ENCODE data around the gene SNAP25.

Gene SNAP25

DNA sequence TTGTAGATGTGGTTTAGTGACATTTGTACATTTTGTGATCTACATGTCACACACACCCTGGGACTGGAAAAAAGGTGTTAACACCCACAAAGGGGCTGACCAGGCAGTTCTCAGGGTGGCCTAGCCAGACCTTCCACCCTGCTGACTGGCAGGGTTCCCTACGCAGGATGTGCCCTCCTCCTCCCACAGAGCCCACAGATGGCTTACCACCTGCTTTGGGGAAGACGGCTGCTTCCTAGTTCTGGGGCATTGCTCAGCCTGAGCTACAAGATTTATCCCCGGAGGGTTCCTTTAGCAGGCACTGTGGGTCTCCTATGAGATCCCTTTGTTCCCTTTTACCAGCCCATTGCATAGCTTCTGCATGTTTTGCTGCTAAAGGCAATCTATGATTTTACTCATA lies 35.1 kb downstream of the SNAP25 start:
- no peak overlapping the region for H3K4me3 Mint-ChIP-seq
- H3K9me3 Mint-ChIP-seq: no peaks in the 10 kb centered on the region
- H3K27ac Mint-ChIP-seq (ENCODE audit: low read depth): no peak overlapping the region
- no peaks in the 10 kb centered on the region for H3K4me1 Mint-ChIP-seq
- ATAC-seq (replicated peaks; ENCODE audit: extremely low read depth, poor library complexity, severe bottlenecking) (no peak), DNase-seq (ENCODE audit: low spot score in 2 of 2) (no peak)
- peaks cover 2% of the 10 kb centered on the region for H3K36me3 Mint-ChIP-seq (ENCODE audit: insufficient read depth)
- H3K27me3 Mint-ChIP-seq: peaks cover 40% of the 10 kb centered on the region

DNA sequence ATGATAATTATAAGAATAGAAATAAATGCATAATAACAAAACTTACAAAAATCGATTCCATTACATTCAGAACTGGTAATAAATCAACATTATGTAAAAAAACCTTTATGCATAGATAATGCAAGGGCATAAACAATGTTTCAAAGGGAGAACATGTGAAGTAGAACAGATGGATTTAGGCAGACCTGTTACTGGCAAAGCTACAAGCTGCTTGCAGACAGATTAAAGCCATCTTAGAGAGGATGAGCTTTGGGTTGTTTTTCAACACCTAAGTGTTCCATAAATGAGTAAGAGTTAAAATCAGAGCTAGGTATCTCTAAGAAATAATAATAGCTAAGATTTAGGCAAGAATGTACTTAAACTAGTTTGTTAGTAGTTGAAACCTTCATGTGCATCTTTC lies 37.2 kb downstream of the SNAP25 start:
- H3K4me1 Mint-ChIP-seq: no peaks in the 10 kb centered on the region
- no peak overlapping the region for H3K27ac Mint-ChIP-seq (ENCODE audit: low read depth)

DNA sequence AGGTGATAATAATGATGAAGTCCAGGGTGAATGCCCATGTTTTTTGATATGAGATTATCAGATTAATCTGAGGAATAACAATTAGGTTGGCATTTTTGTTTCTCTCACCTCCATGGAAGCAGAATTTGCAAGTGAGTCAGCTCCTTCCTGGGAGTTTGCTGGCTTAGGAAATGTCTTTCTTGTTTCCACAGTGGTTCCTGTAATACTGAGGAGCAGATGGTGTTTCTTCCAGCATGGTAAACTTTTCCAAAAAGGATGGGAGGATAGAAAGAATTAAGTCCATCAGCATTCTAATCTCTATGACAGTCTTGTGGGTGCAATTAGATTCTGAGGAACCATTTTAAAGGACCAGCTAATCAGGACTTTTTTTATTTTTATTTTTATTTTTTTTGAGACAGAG lies 40.5 kb downstream of the SNAP25 start:
- H3K4me1 Mint-ChIP-seq: no peaks in the 10 kb centered on the region
- peaks cover 37% of the 10 kb centered on the region for H3K27me3 Mint-ChIP-seq
- no peak overlapping the region for H3K27ac Mint-ChIP-seq (ENCODE audit: low read depth)
- H3K4me3 Mint-ChIP-seq: no peak overlapping the region
- no peak for DNase-seq (ENCODE audit: low spot score in 2 of 2)
- H3K9me3 Mint-ChIP-seq: no peaks in the 10 kb centered on the region
- ATAC-seq (replicated peaks; ENCODE audit: extremely low read depth, poor library complexity, severe bottlenecking): no peak
- peaks cover 2% of the 10 kb centered on the region for H3K36me3 Mint-ChIP-seq (ENCODE audit: insufficient read depth)

More for the DNA sequence above, 37.2 kb downstream of the SNAP25 start:
- H3K9me3 Mint-ChIP-seq: no peaks in the 10 kb centered on the region
- peaks cover 2% of the 10 kb centered on the region for H3K36me3 Mint-ChIP-seq (ENCODE audit: insufficient read depth)
- peaks cover 41% of the 10 kb centered on the region for H3K27me3 Mint-ChIP-seq
- DNase-seq (ENCODE audit: low spot score in 2 of 2) (no peak), ATAC-seq (replicated peaks; ENCODE audit: extremely low read depth, poor library complexity, severe bottlenecking) (no peak)
- H3K4me3 Mint-ChIP-seq: no peak overlapping the region

DNA sequence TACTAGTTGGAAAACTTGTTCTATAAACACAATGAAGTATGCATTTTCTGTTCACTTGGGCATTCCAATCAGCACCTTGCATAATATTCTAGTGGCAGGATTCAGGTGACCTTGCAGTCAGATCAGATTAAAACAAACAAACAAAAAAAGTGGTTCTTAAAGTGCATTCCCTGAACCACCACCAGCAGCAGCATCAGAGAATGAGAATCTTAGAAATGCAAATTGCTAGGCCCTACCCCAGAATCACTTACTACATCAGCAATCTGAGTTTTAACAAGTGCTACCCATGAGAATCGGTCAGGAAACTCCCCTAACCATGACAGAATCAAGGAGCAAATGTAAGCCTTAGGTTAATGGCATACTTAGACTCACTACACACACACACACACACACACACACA lies 41.7 kb downstream of the SNAP25 start:
- H3K4me1 Mint-ChIP-seq: no peaks in the 10 kb centered on the region
- DNase-seq (ENCODE audit: low spot score in 2 of 2) (no peak), ATAC-seq (replicated peaks; ENCODE audit: extremely low read depth, poor library complexity, severe bottlenecking) (no peak)
- H3K27me3 Mint-ChIP-seq: peaks cover 26% of the 10 kb centered on the region
- no peak overlapping the region for H3K27ac Mint-ChIP-seq (ENCODE audit: low read depth)
- no peaks in the 10 kb centered on the region for H3K9me3 Mint-ChIP-seq
- H3K36me3 Mint-ChIP-seq (ENCODE audit: insufficient read depth): no peaks in the 10 kb centered on the region
- H3K4me3 Mint-ChIP-seq: no peak overlapping the region

DNA sequence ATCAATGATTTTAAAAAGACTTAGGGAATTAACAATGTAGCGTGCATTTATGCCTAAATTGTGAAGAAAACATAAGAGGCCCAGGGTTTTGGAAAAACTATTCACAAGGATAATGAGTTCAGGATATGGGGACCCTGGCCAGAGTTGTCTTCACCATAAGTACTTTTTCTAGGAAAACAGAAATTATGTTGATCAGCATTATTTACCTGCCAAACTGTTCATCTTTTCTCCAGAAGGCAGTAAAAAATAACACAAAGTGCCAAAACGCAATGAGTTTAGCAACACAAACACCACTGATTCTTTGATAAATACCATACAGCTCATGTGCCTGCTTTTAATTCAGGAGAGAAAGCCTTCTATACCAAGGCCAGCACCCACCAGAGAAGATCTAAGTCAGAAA lies 43.1 kb downstream of the SNAP25 start:
- ATAC-seq (replicated peaks; ENCODE audit: extremely low read depth, poor library complexity, severe bottlenecking) (no peak), DNase-seq (ENCODE audit: low spot score in 2 of 2) (no peak)
- H3K27me3 Mint-ChIP-seq: peaks cover 13% of the 10 kb centered on the region
- H3K9me3 Mint-ChIP-seq: no peaks in the 10 kb centered on the region
- H3K36me3 Mint-ChIP-seq (ENCODE audit: insufficient read depth): no peaks in the 10 kb centered on the region
- no peaks in the 10 kb centered on the region for H3K4me1 Mint-ChIP-seq
- H3K27ac Mint-ChIP-seq (ENCODE audit: low read depth): no peak overlapping the region
- H3K4me3 Mint-ChIP-seq: no peak overlapping the region

DNA sequence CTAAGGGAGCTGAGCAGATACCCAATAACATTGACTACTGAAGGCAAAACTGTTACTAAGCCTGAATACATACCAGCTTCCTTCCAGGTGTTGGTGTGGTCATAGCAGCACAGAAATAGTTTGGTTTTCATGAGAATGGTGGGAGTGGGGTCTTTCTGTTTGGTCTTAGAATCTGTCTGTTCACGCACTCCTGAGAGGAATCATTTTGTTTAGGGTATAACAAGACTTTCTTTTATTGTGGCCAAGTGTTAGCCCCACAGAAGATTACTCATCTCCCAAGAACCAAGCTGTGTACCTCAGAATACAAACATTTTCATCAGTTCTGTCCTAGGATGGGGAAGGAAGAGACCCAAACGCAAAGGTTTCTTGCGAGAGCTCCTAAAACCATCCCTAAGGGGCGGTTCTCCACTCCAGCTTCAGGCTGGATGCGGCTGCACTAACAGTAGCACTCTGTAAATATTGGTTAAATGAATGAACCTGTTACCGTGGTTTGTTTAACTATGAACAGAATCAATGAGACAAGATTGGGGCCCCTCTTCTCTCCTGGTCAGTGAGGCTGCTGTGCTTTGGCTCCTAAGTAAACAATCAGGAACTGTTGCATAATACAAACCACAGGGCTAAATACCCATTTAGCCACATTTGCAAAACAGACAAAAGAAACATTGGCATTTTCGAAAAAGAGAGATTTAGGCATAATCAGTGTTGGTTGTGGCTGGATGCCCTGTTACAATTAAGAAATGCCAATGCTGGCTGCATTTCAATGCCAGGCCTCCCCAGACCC lies 44.9 kb downstream of the SNAP25 start:
- peaks cover 3% of the 10 kb centered on the region for H3K27me3 Mint-ChIP-seq
- H3K4me3 Mint-ChIP-seq: no peak overlapping the region
- no peak overlapping the region for H3K27ac Mint-ChIP-seq (ENCODE audit: low read depth)
- no peaks in the 10 kb centered on the region for H3K36me3 Mint-ChIP-seq (ENCODE audit: insufficient read depth)
- no peak for ATAC-seq (replicated peaks; ENCODE audit: extremely low read depth, poor library complexity, severe bottlenecking)
- no peaks in the 10 kb centered on the region for H3K4me1 Mint-ChIP-seq
- DNase-seq (ENCODE audit: low spot score in 2 of 2): no peak
- H3K9me3 Mint-ChIP-seq: no peaks in the 10 kb centered on the region

DNA sequence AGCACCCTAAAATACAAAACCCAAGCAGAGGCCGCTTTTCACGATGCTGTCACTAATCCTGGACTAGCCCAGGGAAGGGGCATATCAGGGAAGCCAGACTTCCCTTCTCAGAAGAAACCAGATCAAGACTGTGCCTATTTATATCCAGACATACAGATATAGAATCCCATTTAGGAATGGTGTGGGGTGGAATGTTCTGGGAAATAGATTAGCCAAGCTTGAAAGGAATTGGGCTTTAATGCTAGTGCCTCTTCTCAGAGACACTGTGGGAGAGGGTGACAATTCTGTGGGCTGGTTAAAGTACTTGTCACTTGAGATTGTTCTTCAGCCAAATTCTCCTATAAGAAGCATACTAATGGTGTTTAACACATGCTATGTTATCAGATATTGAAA lies 45.5 kb downstream of the SNAP25 start:
- Mint-ChIP-seq H3K9me3 (no peaks in the 10 kb centered on the region), H3K4me1 (no peaks in the 10 kb centered on the region), H3K4me3 (no peak overlapping the region), H3K27me3 (no peaks in the 10 kb centered on the region), H3K36me3 (ENCODE audit: insufficient read depth) (no peaks in the 10 kb centered on the region), H3K27ac (ENCODE audit: low read depth) (no peak overlapping the region)
- no peak for ATAC-seq (replicated peaks; ENCODE audit: extremely low read depth, poor library complexity, severe bottlenecking)
- no peak for DNase-seq (ENCODE audit: low spot score in 2 of 2)

DNA sequence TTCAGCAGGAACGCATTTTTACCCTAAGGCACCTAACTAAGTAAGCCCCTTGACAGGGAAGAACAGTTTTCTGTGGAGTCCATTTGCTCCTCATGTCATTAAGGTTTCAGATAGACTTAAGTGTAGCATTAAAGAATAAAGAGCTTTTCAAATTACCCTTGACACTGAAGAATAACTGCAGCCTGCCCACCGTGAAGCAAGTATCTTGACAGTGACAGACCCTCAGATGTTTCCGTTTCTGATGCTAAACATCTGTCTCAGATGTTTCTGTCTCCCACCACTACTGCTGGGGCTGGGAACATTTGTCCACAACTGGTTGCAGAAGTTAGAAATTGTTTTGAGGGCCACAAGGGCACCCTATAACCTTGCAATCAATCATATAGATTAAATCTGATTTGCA lies 50.0 kb downstream of the SNAP25 start:
- DNase-seq (ENCODE audit: low spot score in 2 of 2) (no peak), ATAC-seq (replicated peaks; ENCODE audit: extremely low read depth, poor library complexity, severe bottlenecking) (no peak)
- Mint-ChIP-seq H3K4me3 (no peak overlapping the region), H3K27ac (ENCODE audit: low read depth) (no peak overlapping the region), H3K4me1 (no peaks in the 10 kb centered on the region), H3K27me3 (peaks cover 11% of the 10 kb centered on the region), H3K36me3 (ENCODE audit: insufficient read depth) (no peaks in the 10 kb centered on the region), H3K9me3 (no peaks in the 10 kb centered on the region)

DNA sequence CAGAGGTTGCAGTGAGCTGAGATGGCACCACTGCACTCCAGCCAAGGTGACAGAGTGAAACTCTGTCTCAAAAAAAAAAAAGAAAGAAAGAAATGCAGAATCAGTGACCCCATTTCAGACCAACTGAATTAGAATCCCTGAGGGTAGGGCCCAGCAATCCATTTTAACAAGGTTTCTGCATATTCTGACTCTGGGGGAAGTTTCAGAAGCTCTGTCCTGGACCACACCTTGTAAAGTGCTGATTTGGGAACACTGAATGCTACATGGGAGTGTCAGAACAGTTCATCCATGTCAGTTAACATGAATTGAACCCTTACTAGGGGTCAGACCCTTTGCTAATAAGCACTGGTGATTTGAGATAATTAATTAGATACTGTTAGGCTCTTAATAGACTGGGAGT lies 52.0 kb downstream of the SNAP25 start:
- Mint-ChIP-seq H3K9me3 (no peaks in the 10 kb centered on the region), H3K36me3 (ENCODE audit: insufficient read depth) (no peaks in the 10 kb centered on the region), H3K4me1 (no peaks in the 10 kb centered on the region), H3K27ac (ENCODE audit: low read depth) (no peak overlapping the region), H3K4me3 (no peak overlapping the region), H3K27me3 (peaks cover 11% of the 10 kb centered on the region)
- DNase-seq (ENCODE audit: low spot score in 2 of 2) (no peak), ATAC-seq (replicated peaks; ENCODE audit: extremely low read depth, poor library complexity, severe bottlenecking) (no peak)

DNA sequence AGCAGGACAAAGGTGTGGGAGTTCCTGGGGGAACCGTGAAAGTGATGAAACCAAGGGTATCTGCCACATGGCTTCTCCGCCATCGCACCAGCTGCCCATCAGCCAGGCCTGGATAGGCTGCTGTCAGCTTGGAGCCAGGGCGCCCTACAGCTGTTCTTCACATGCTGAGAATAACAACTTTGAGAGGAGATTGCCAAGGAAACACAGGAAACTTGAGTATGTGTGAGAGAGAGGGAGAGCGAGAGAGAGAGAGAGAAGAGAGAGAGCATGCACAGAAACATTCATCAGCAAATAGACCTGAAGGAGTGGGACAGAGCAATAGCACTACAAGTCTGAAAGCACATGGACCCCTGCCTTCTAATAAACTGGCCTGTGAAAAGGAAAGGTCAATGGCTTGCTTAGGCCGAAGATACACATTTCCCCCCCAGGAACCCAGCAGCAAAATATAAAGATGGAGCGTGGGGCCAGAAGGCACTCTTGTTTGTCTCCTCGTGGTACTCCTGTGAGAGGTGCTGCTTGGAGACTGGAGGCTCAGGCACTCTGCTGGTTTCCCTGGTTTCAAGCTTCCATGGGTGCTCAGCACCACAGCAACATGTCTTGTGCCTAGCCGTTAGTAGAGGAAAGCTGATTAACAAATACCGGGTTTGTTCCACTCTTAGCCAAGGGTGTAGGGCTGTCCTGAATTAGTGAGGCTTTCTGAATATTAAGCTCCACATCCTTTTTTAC lies 53.0 kb downstream of the SNAP25 start:
- H3K4me1 Mint-ChIP-seq: no peaks in the 10 kb centered on the region
- H3K4me3 Mint-ChIP-seq: no peak overlapping the region
- ATAC-seq (replicated peaks; ENCODE audit: extremely low read depth, poor library complexity, severe bottlenecking) (no peak), DNase-seq (ENCODE audit: low spot score in 2 of 2) (no peak)
- H3K27me3 Mint-ChIP-seq: peaks cover 11% of the 10 kb centered on the region
- no peaks in the 10 kb centered on the region for H3K36me3 Mint-ChIP-seq (ENCODE audit: insufficient read depth)
- no peak overlapping the region for H3K27ac Mint-ChIP-seq (ENCODE audit: low read depth)
- no peaks in the 10 kb centered on the region for H3K9me3 Mint-ChIP-seq

DNA sequence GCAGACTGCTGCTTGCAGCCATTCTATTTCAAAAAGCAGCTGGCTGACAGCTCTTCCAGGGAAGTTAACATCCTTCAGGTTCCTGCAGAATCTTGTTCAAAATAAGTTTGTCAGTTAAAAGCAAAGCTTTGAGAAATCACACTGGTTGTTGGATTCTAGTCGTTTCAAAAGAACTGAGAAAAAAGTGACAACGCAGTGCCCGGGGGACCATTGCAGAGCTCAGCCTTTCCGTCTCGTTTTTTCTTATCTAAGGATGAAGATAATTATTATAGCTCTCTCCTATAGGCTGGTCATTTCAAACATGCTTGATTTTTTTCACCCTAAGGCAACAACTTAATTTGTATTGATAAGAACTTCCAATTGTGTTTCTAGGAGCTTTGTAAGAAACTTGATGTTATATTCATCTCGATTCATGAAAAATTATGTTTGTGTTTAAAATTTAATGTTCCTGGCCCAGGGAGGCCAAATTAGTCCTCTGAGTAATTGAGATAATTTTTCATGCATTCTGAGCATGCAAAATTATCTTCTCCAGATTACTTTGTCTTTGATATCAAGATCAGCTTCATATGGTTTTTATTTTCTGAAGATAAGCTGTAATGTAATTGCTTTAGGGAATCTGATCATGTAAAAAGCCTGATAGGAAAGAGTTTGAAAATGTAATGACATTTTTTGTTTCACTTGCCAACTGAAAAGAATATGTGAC lies 58.4 kb downstream of the SNAP25 start:
- Mint-ChIP-seq H3K9me3 (no peaks in the 10 kb centered on the region), H3K36me3 (ENCODE audit: insufficient read depth) (no peaks in the 10 kb centered on the region), H3K27me3 (peaks cover 47% of the 10 kb centered on the region), H3K4me3 (no peak overlapping the region), H3K4me1 (no peaks in the 10 kb centered on the region), H3K27ac (ENCODE audit: low read depth) (no peak overlapping the region)
- ATAC-seq (replicated peaks; ENCODE audit: extremely low read depth, poor library complexity, severe bottlenecking) (no peak), DNase-seq (ENCODE audit: low spot score in 2 of 2) (no peak)

DNA sequence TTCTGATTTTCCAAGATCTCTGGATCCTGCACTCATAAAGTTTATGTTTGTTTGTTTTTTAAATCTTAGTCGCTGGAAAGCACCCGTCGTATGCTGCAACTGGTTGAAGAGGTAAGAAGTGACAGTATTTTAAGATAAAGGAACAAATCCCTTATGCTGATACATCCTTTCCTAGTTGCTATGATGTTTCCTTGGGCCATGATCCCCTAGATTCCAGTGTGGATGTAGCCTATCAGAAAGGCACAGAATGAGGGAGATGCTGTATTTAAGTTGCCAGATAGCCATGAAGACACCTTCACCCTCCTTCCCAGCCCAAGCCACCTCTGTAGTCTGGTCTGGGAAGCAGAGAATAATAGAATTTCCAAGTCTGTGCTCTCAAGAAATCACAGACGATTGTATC lies 59.0 kb downstream of the SNAP25 start:
- Mint-ChIP-seq H3K4me3 (no peak overlapping the region), H3K27ac (ENCODE audit: low read depth) (no peak overlapping the region), H3K36me3 (ENCODE audit: insufficient read depth) (no peaks in the 10 kb centered on the region), H3K9me3 (no peaks in the 10 kb centered on the region), H3K4me1 (no peaks in the 10 kb centered on the region), H3K27me3 (peaks cover 53% of the 10 kb centered on the region)
- ATAC-seq (replicated peaks; ENCODE audit: extremely low read depth, poor library complexity, severe bottlenecking) (no peak), DNase-seq (ENCODE audit: low spot score in 2 of 2) (no peak)

DNA sequence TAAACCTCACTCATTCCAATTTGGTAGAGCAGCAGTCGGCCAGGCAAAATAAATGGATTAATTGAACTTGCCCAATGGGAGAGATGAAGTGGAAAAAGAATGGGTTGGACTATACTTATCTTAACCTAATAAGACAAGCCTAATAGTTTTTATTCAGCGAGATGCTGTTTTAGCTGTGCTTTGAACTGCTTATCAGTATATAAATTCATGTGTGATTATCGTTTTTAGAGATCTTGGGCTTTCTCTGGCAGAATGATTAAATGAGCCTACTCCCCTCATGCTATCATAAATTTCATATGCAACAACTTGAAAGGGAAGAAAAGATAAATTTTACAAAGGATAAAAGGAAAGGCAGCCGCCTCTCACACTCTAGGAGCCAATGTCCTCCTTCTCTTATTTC lies 59.8 kb downstream of the SNAP25 start:
- Mint-ChIP-seq H3K4me3 (no peak overlapping the region), H3K4me1 (no peaks in the 10 kb centered on the region), H3K36me3 (ENCODE audit: insufficient read depth) (no peaks in the 10 kb centered on the region), H3K27ac (ENCODE audit: low read depth) (no peak overlapping the region), H3K9me3 (no peaks in the 10 kb centered on the region), H3K27me3 (peaks cover 53% of the 10 kb centered on the region)
- DNase-seq (ENCODE audit: low spot score in 2 of 2) (no peak), ATAC-seq (replicated peaks; ENCODE audit: extremely low read depth, poor library complexity, severe bottlenecking) (no peak)
